Endothelial cell of umbilical vein (primary cell): ENCODE measurements around the gene RIMS3. TPM values are rescaled to one million over a fixed set of nuclear protein-coding genes. Genes with fewer than 3 reads are reported as not detected.

Experiments used
- Bru-seq: library from RNA; stranded (reverse); fragments of 400-500 nt; gene quantifications from one replicate; lab custom pipeline; 2021; lab: Mats Ljungman, UMichigan
- BruChase-seq, 2 experiments: library from RNA; stranded (reverse); fragments of 400-500 nt; gene quantifications; one replicate each; lab custom pipeline; 2021; lab: Mats Ljungman, UMichigan
- BruUV-seq: library from RNA; stranded (reverse); fragments of 400-500 nt; replicated peaks from 2 replicates; lab custom pipeline; 2021; lab: Mats Ljungman, UMichigan
- CTCF ChIA-PET: fragments of 300-600, 350-600 bp; sonication (Branson Sonifier 250); formaldehyde crosslinking; loops from one replicate; lab custom pipeline; 2021; ENCODE audit warnings: antibody characterized with exemption, inconsistent platforms; lab: Charles Lee
- POLR2A ChIA-PET: fragments of 300-600, 350-600 bp; sonication (Branson Sonifier 250); formaldehyde crosslinking; loops from one replicate; lab custom pipeline; 2021; ENCODE audit warnings: antibody characterized with exemption, inconsistent platforms; lab: Charles Lee
- DNase-seq: peaks from one replicate; pipeline ENCODE4 v3.0.0-alpha.2; 2011; ENCODE audit warnings: low read depth, low spot score
- FAIRE-seq: peaks from 2 replicates; lab custom pipeline; 2011; peaks lifted over from hg19 to GRCh38; lab: Jason Lieb, UNC
- H2AFZ ChIP-seq: 2 replicates; pipeline ENCODE4 v1.6.0; 2012; ENCODE audit warnings: low read depth, low read length, control low read depth, inconsistent platforms
- H3K27ac ChIP-seq: 2 replicates; pipeline ENCODE4 v1.5.1; 2011; ENCODE audit warnings: low read depth, mild to moderate bottlenecking, control low read depth, low read length, moderate library complexity; ENCODE audit not compliant: insufficient read depth
- H3K27me3 ChIP-seq, 2 experiments: 2 replicates each; pipeline versions ENCODE4 v1.6.0 to v1.6.1; 2011; ENCODE audit warnings: low read length in 2 of 2, mixed read lengths in 1 of 2; ENCODE audit not compliant: control insufficient read depth in 2 of 2, insufficient read depth in 2 of 2
- H3K36me3 ChIP-seq, 2 experiments: 2 replicates in 1 of 2; 3 replicates in 1 of 2; pipeline ENCODE4 v1.5.1; 2011; ENCODE audit warnings: low read length in 2 of 2, mild to moderate bottlenecking in 1 of 2, moderate library complexity in 1 of 2; ENCODE audit not compliant: control insufficient read depth in 2 of 2, insufficient read depth in 2 of 2; ENCODE audit errors: extremely low read depth in 1 of 2
- H3K4me1 ChIP-seq: 3 replicates; pipeline ENCODE4 v1.5.1; 2011; ENCODE audit warnings: mild to moderate bottlenecking, low read length; ENCODE audit not compliant: control insufficient read depth, insufficient read depth; ENCODE audit errors: extremely low read depth
- H3K4me2 ChIP-seq: 2 replicates; pipeline ENCODE4 v1.6.1; 2011; ENCODE audit warnings: low read length, control low read depth, mixed read lengths; ENCODE audit not compliant: insufficient read depth
- H3K4me3 ChIP-seq, 3 experiments: fragments of 200-600 bp in 1 of 3; sonication (generic), shearing (Covaris generic) in 1 of 3; replicated peaks in 1 of 3; 2 replicates each; pipeline ENCODE4 v1.5.1; 2011 to 2016; ENCODE audit warnings: control low read depth in 3 of 3, low read length in 3 of 3, mild to moderate bottlenecking in 2 of 3, inconsistent platforms in 1 of 3, low read depth in 1 of 3, moderate library complexity in 1 of 3; ENCODE audit not compliant: insufficient read depth in 1 of 3
- H3K79me2 ChIP-seq: 2 replicates; pipeline ENCODE4 v1.6.0; 2012; ENCODE audit warnings: low read length, inconsistent platforms; ENCODE audit not compliant: control insufficient read depth, insufficient read depth
- H3K9ac ChIP-seq: replicated peaks from 2 replicates; pipeline ENCODE3; 2011; ENCODE audit warnings: low read length, control low read depth; ENCODE audit not compliant: insufficient read depth; ENCODE audit errors: extremely low read depth
- H3K9me1 ChIP-seq: replicated peaks from 3 replicates; pipeline ENCODE4 v1.6.0; 2011; ENCODE audit warnings: mild to moderate bottlenecking, low read length; ENCODE audit not compliant: control insufficient read depth, insufficient read depth; ENCODE audit errors: extremely low read depth
- H3K9me3 ChIP-seq: replicated peaks from 2 replicates; pipeline ENCODE4 v1.5.1; 2012; ENCODE audit warnings: low read length, inconsistent platforms; ENCODE audit not compliant: control insufficient read depth, insufficient read depth
- H4K20me1 ChIP-seq: replicated peaks from 2 replicates; pipeline ENCODE3; 2011; ENCODE audit warnings: mild to moderate bottlenecking, low read length; ENCODE audit not compliant: control insufficient read depth, insufficient read depth; ENCODE audit errors: extremely low read depth
- CTCF ChIP-seq, 2 donors: IDR thresholded peaks; 1 replicate in 1 of 2; 2 replicates in 1 of 2; pipeline ENCODE4 v1.5.1; 2011; ENCODE audit warnings: low read length in 2 of 2, mild to moderate bottlenecking in 2 of 2, moderate library complexity in 2 of 2, control low read depth in 1 of 2, inconsistent platforms in 1 of 2, low read depth in 1 of 2; ENCODE audit not compliant: insufficient read depth in 1 of 2; ENCODE audit errors: extremely low read depth in 1 of 2
- EZH2 ChIP-seq: IDR thresholded peaks from 2 replicates; pipeline ENCODE4 v1.6.1; 2012; ENCODE audit warnings: borderline replicate concordance, low read depth, mild to moderate bottlenecking, moderate library complexity, low read length, inconsistent platforms; ENCODE audit not compliant: severe bottlenecking
- FOS ChIP-seq: IDR thresholded peaks from 2 replicates; pipeline ENCODE4 v1.6.1; 2011; ENCODE audit warnings: mild to moderate bottlenecking, low read length, moderate library complexity, borderline replicate concordance; ENCODE audit not compliant: insufficient read depth
- GATA2 ChIP-seq: IDR thresholded peaks from 2 replicates; pipeline ENCODE4 v1.7.0; 2011; ENCODE audit warnings: low read depth, mild to moderate bottlenecking, moderate library complexity, mixed read lengths, low read length; ENCODE audit not compliant: insufficient read length, insufficient read depth
- JUN ChIP-seq: IDR thresholded peaks from 2 replicates; pipeline ENCODE4 v1.6.1; 2011; ENCODE audit warnings: borderline replicate concordance, low read depth; ENCODE audit not compliant: insufficient read length, insufficient read depth
- MAX ChIP-seq: IDR thresholded peaks from 2 replicates; pipeline ENCODE4 v1.6.1; 2011; ENCODE audit not compliant: insufficient read depth, insufficient read length
- MYC ChIP-seq: IDR thresholded peaks from one replicate; pipeline ENCODE4 v1.6.1; 2011; ENCODE audit warnings: mild to moderate bottlenecking, low read depth, low read length
- POLR2A ChIP-seq: IDR thresholded peaks from 2 replicates; pipeline ENCODE4 v1.6.1; 2012; ENCODE audit warnings: low read depth, mild to moderate bottlenecking, control low read depth, low read length
- POLR2AphosphoS5 ChIP-seq: IDR thresholded peaks from 2 replicates; pipeline ENCODE4 v1.6.1; 2012; ENCODE audit warnings: low read depth, mild to moderate bottlenecking, control low read depth, low read length, moderate library complexity; ENCODE audit not compliant: insufficient read depth
- dilution Hi-C: fragments of 300-500 bp; cut with MboI; formaldehyde crosslinking; loops from one replicate; pipeline ENCODE4 v1.15.0; 2019; ENCODE audit warnings: low sequenced_read_pairs; ENCODE audit not compliant: extremely low pct_ligation_motif_present
- intact Hi-C: fragments of 100-400 bp; cut with micrococcal nuclease; formaldehyde crosslinking; loops from one replicate; pipeline ENCODE4 v1.10.0; 2022
- long read RNA-seq: library from polyadenylated mRNA; stranded (forward); transcript quantifications from one replicate; pipeline ENCODE4 v2.0.0, GENCODE V29; 2021
- polyA minus RNA-seq, 3 experiments: library from RNA; depleted of rRNA, polyadenylated mRNA; stranded (reverse); fragments of >200 nt; gene quantifications; 1 replicate in 1 of 3; 2 replicates in 2 of 3; pipeline ENCODE4 v1.2.3, GENCODE V29; 2011
- polyA plus RNA-seq, 4 experiments: library from polyadenylated mRNA; depleted of rRNA in 3 of 4; stranded (reverse) in 3 of 4; unstranded in 1 of 4; fragments of >200 nt; gene quantifications; 2 replicates each; pipeline versions ENCODE4 v1.2.1 to v1.2.3, GENCODE V29; 2011 to 2012; ENCODE audit warnings: missing spikeins in 1 of 4
- total RNA-seq: library from RNA; stranded (reverse); gene quantifications from 2 replicates; pipeline ENCODE4 v1.2.3, GENCODE V29; 2021

The RIMS3 gene
- total RNA-seq, result 0.14 and 0.15 TPM in 2 replicates
- 0.08 and 0.14 TPM in 2 replicates for polyA plus RNA-seq
- polyA plus RNA-seq (2011; cell fraction: cytosol; rRNA removed), result 0.08 and 0.13 TPM in 2 replicates
- 0.18 and 0.21 TPM in 2 replicates for polyA plus RNA-seq (2011; cell fraction: nucleus; rRNA removed)
- 0.09 and 0.29 TPM in 2 replicates for polyA plus RNA-seq (2012)
- polyA minus RNA-seq, result 0.21 and 0.63 TPM in 2 replicates
- 0.31 TPM for polyA minus RNA-seq (2011; cell fraction: cytosol; rRNA and poly(A)+ RNA removed)
- 0.05 and 0.29 TPM in 2 replicates for polyA minus RNA-seq (2011; cell fraction: nucleus; rRNA and poly(A)+ RNA removed)
- Bru-seq, nascent RNA, result percentile 8 among the genes with signal in this experiment
- BruChase-seq, experiment 1, labeled RNA remaining after a 6-hour chase, result percentile 13 among the genes with signal in this experiment
- BruChase-seq, experiment 2, labeled RNA remaining after a 2-hour chase, result percentile 14 among the genes with signal in this experiment
- long read RNA-seq, result 0 reads

GRCh38 chr1:40665335-40666171 is at the start of gene RIMS3:
RIMS3 (minus strand) TSS chr1:40665682; CDS start chr1:40641925, 23,757 bp downstream.
- H3K79me2 ChIP-seq, result no peaks in the 10 kb centered on the region
- H3K36me3 ChIP-seq, result no peaks in the 10 kb centered on the region
- CTCF ChIA-PET, result interaction anchor here (0.6 to 6.3 kb wide), 9 partner anchors 9 to 287 kb away, joined by 3 to 27 read pairs (median 4); partner anchors contain the start of genes NFYC and ZNF684
- no peak within 1 kb of the TSS for H3K9ac ChIP-seq
- H3K4me3 ChIP-seq, result peak within 1 kb of the TSS in 2 of 3 experiments; percentile 19 to 35
- no peaks in the 10 kb centered on the region for H3K4me1 ChIP-seq
- no TSS peak for BruUV-seq
- POLR2A ChIA-PET, result no interaction called here
- dilution Hi-C loops, result no loop called here
- TF ChIP-seq CTCF (IDR thresholded peaks at IDR 0.05; ENCODE audit: extremely low read depth in 1 of 2, insufficient read depth in 1 of 2, low read depth in 1 of 2, low read length in 2 of 2) (no peak), EZH2 (no peak), POLR2A (no peak), MAX (no peak), MYC (no peak), JUN (no peak), POLR2AphosphoS5 (no peak), GATA2 (no peak), FOS (no peak)
- H3K4me2 ChIP-seq, result peak within 1 kb of the TSS; percentile 5
- no peaks in the 10 kb centered on the region for H4K20me1 ChIP-seq
- FAIRE-seq (peak; percentile 72), DNase-seq (peak; percentile 53)
- no peaks in the 10 kb centered on the region for H3K9me1 ChIP-seq
- intact Hi-C loops, result loop anchor here (1.0 to 5.0 kb wide), 2 partner anchors 133 to 182 kb away; no protein-coding TSS in a partner anchor
- peaks cover 9 to 24% of the 10 kb centered on the region in 2 experiments for H3K27me3 ChIP-seq
- H3K9me3 ChIP-seq, result no peaks in the 10 kb centered on the region
- H3K27ac ChIP-seq, result no peak within 1 kb of the TSS
- H2AFZ ChIP-seq, result peak within 1 kb of the TSS; percentile 80
